ENCODE results near the gene RND3.

RND3 gene

DNA sequence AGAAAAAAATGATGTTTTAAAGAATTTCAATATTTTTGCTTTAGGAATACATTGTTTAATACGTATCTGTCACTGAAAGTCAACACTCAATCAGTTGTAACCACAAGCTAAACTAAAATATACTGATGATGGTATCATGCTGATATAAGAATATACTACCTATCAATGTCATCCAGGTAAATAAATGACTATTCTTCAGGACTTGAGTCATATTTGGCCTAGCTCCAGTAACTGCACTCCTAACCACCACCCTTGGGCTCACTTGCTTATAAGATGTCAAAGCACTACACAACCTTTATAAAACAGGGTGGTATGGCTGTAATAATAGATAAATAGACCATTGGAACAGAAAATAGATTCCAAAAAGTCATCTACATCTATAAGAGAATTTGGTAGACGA lies 48.8 kb downstream of the RND3 start:
- DNase-seq: no peak

DNA sequence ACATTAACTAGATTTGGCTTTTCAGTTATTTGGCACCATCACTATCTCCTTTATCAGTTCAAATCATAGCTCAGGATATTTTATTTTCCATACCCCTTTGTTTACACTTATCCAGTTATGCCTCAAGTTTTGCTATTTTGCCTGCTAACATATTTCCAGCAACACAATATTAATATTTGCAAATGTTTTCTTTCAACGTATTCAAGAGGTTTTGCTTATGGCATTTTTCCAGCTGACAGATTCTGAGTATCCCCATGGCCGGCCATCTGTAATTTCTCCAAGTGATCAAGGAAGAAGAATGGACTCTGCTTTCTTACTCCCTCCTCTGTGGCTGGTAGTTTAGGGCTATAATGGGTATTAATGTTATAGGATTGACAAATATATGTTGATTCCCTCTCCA lies 49.4 kb downstream of the RND3 start:
- no peak for DNase-seq

DNA sequence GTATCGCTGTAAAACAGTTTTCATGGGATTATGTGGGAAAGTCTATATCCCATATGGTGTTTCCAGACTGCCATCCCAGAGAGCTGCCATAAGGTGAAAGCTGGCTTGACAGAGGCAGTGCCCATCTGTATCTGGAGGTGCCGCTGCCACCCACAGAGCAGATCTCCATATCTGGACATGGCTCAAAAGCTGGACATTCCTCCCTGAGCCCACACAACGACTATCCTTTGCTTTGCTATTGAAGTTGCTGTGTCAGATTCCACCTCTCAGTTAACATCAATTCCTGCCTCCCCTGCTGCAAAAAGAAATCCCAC lies 55.2 kb downstream of the RND3 start:
- no peak for DNase-seq

DNA sequence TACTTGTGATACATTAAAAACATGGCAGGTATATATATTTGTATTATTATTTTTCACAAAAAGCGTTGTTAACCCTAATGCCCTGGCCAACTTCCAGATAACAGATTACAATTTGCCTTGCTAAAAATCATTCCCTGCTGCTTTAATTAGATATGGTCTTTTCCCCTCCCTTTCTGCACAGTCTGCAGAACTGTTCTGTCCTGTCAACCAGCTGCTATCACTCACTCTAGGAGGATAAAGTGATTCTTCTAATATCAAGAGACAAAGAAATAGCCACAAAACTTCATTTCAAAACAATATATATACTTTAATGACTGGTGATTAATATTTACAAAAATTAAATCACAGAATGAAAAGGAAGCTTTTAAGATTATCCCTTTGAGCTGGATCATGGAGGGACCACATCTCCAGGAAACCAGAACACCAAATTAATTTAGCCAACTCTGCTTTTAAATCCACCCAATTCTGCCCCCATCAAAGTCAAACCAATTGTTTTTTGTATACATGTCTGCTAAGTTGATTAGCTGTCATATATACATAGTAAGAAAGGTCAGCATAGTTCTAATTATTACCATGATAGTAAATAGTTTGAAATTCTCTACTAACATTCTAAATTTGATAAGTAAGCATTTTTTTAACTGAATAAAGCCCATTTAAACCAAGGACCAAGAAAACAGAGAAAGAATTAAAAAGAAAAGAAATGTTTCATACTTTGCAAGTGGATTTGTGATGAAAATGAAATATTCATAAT lies 55.7 kb downstream of the RND3 start:
- DNase-seq: no peak

DNA sequence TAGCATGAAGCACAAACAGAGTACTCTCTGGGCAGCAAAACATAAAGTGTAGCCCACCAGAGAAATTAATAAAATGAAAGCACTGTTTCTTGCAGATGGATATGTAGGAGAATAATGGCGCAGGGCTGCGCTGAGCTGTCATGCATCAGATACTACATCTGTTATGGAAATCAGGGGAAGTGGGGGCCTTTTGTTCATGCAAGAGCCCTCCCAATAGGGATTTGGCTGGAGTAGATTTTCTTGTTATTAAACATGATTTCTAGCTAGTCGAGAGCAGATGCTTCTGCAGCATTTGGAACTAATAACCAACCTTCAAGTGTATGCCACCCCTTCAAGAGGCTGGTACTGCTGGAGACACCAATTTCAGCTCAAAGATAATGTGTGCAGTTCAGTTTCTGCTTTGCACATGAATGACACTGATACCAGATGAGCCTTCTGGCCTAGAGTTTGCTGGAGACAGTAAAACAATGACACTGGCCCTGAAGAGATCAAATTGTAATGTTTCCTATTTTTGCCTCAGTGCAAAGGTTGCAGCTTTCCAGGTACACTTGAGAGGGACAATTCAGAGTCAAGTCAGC lies 58.0 kb downstream of the RND3 start:
- no peak for DNase-seq

GRCh38 chr2:150428641-150429040 lies 58.8 kb downstream of the RND3 start:
- DNase-seq: no peak

- DNase-seq: no peak
These were observed 60.2 kb downstream of the RND3 start for GRCh38 chr2:150427298-150427697.

DNA sequence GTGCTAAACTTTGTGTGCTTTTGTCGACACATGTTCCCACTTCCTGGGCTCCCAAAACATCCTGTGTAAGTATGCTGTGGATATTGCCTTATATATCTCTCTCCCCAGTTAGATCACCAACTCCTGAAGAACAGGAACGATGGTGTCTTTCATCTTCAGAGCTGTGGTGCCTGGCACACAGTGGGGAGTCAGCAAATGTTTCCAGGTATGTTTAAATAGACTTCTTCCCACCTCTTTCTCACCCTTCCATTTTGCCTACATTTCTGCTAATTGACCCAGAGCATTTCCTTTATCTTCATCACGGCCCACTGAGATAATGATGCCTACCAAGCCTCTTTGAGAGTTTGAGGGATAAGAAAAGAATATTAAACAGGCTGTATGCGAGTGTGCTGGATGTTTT lies 60.7 kb downstream of the RND3 start:
- DNase-seq: no peak

DNA sequence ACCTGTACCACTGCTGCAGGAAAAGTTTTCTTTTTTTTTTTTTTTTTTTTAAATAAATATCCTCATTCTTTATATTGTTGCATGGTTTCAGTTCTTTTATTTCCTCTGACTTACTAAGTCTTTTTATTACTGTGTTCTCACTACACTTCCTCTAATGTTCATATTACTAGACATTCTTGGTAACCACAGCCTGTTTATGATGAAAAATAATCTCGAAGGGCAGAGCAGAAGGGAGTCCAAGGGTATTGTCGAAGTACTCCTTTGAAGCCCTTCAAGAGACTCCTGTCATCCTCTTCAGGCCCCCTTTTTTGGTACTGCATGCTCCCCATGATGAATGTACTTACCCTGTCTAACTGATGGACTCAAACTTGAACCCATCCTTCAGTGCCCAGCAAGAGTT lies 61.2 kb downstream of the RND3 start:
- DNase-seq: no peak

GRCh38 chr2:150425121-150425955 lies 62.1 kb downstream of the RND3 start:
- DNase-seq: no peak

GRCh38 chr2:150424406-150424805 lies 63.1 kb downstream of the RND3 start:
- DNase-seq: no peak

- no peak for DNase-seq
These were observed 66.3 kb downstream of the RND3 start for GRCh38 chr2:150421126-150421651.

- no peak for DNase-seq
These were observed 68.6 kb downstream of the RND3 start for GRCh38 chr2:150418916-150419315.

Data from hematopoietic multipotent progenitor cell treated with erythropoietin and hydrocortisone succinate and interleukin-3 and kit ligand, for 6 days (in vitro differentiated cells).